Stimulated activated CD8-positive, alpha-beta memory T cell treated with anti-CD3 and anti-CD28 coated beads, Interleukin-12 subunit alpha, Interleukin-12 subunit beta, amount 100 ng/mL, for 24 hours (primary cell): ENCODE data around the gene POPDC2.
"Not testable (repeated sequence)": the region's sequence is repeated elsewhere in the genome, so short reads cannot be mapped to it uniquely, and the experiment has no call there.

ENCODE experiments used
- DNase-seq: peaks from one replicate; pipeline ENCODE4 v3.0.0-alpha.2; 2020; ENCODE audit errors: extremely low read depth

Gene POPDC2

DNA sequence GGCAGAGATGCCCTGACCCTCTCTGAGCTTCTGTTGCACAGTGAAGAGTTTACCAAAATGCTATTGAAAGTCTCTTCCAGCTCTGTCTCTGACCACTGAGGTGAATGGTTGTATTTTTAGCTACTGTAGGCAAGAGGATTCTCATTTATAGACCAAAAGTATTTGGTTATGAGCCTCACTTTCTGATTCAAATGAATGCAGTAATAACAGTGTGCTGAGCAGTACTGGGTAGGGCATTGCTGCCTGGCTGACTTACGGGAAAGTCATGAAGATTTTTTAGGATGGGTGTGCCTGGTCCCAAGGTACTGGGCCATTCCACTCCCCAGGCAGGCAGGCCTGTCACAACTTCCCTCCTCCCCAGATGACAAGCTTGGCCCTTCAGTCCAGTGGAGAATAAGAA lies 47.2 kb downstream of the POPDC2 start:
- no peak for DNase-seq

DNA sequence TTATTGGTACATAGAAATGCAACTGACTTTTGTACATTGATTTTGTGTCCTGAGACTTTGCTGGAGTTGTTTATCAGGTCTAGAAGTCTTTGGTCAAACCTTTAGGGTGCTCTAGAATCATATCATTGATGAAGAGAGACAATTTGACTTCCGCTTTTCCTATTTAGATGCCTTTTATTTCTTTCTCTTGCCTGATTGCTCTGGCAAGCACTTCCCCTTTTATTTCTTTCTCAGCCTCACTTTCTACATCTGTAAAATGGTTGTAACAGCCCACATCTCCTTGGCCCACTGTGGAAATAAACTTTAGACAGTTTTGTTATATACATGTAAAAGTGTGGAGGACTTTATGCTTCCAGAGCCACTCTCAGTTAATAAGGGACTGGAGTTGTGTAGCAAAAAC lies 48.7 kb downstream of the POPDC2 start:
- DNase-seq: no peak

DNA sequence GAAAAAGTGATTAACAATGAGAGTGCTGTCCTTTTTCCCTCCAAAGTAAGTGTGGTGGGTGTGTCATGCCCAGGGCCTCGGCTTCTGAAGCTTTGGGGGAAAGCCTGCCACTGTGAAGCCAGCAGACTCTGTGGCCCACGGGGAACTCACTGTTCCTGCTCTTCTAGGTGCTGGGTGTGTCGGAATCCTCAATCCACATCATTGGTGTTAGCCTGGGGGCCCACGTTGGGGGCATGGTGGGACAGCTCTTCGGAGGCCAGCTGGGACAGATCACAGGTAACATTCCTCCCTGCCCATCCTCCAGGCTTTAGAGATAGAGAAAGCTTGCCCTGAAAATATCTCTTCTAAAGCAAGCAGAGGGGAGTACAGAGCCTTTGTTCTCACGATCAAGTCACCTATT lies 51.1 kb downstream of the POPDC2 start:
- DNase-seq: no peak

DNA sequence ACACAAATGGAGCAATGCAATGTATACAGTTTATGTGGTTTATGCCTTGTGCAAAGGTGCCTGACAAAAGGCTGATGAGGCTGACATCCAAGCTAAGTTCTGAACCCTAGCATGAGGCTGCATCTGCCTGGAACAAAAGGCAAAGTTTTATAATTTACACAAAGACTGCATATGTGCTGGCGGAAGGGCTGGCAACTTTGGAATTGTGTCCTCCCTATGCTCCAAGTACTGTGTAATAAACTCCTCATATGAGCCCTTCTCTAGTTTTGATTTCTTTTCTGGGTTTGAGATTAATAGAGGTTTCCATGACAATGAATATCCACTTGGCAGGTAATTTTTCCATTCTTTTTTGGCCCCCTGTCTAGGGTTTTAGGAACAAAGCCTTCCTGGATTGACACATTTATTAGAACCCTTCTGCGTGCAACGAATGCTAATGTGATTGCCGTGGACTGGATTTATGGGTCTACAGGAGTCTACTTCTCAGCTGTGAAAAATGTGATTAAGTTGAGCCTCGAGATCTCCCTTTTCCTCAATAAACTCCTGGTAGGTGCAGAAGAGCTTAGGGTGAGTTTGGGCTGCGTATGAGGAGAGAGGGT lies 51.9 kb downstream of the POPDC2 start:
- no peak for DNase-seq

DNA sequence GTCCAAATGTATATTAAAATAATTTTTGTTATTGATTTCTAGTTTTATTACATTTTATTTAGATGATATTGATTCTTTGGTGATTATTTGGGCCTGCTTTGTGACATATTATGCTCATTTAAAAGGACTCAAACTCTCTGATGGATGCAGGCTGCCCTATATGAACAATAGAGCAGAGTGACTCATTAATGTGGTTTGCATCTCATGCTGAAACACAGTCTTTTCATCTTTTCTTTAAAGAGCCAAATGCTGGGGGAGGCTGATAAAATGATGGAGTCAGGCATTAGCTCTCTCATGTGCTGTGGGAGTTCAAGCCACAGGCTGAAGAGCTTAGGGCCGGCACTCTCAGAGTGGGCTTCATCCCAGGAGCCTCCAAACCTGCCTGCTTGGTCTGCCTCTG lies 55.5 kb downstream of the POPDC2 start:
- DNase-seq: no peak

DNA sequence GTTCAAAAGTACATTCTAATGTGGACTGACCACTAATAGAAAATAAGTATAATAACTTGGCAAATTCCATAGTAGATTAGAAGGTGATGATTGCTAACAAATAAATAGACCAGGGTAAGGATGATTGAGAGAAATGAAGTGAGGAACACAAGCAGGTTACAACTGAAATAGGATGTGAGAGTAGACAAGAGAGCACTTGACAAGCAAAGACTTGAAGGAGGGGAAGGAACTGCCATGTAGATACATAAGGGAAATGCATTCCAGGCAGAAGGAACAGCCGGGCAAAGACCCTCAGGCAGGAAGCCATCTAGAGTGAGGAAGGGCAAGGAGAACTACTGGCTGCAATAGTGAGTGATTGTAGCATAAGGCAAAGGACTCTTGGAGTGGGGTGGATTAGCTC lies 57.7 kb downstream of the POPDC2 start:
- DNase-seq: no peak

DNA sequence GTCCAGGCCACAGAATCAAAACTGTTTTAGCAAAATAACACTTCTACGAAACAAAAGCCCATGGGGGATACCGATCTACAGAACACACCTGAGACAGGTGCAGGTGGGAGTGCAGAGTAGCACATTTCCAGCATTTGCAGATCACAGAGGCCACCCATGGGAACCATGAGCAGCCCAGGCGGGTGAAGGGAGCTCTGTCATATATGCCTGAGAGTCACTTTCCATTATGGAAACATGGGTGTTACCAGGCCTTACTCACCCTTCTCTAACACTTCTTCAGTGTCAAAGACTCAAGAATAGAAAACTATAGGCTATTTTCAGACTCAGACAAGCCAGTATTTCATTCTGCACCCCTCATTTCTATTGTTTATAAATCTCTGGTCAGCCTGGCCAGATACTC lies 59.2 kb downstream of the POPDC2 start:
- no peak for DNase-seq

DNA sequence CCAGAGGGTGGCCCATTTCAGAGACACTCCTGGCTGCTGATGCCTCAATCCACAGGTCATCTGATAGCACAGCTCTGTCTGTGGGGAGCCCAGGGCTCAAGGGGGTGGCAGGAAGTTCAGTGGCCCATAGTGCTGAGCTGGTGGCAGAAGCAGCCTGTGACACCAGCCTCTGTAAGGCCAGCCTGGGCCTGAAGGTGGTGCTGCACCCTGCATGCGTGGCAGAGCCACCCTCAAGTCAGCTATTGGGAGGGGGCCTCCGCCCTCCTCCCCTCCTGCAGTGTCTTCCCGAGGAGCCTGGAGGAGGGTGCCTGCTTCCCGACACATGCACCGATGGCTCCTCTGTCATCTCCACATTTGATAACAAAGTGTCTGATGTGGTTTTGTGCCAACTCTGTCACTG lies 59.7 kb downstream of the POPDC2 start:
- no peak for DNase-seq

DNA sequence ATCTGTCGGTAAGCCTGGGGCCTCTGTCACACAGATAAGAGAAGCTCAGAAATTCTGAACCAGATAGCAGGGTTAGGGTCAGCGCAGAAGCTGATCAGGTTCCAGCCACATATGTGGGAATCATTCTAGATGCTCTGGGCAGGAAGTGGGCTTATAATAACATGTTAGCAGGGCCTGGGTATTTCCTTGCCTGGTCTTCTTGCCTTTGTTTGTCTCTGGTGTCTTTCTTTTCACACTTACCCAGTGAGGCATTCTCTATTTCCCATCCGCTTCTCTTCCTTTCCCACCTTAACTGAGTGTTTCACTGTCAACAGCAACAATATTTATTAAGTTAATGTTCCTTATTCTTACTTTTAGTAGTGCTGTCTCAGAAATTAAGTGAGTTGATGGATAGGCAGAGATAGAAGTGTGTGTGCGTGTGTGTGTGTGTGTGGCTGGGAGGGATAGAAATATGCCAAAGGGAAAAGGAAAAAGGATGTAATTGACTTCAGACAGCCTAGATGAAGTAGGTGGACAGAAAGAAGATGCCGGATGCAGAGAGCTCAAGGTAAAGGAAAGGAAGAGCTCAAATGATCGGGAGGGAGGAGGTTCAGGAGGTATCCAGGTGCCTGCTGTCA lies 60.7 kb downstream of the POPDC2 start:
- no peak for DNase-seq

DNA sequence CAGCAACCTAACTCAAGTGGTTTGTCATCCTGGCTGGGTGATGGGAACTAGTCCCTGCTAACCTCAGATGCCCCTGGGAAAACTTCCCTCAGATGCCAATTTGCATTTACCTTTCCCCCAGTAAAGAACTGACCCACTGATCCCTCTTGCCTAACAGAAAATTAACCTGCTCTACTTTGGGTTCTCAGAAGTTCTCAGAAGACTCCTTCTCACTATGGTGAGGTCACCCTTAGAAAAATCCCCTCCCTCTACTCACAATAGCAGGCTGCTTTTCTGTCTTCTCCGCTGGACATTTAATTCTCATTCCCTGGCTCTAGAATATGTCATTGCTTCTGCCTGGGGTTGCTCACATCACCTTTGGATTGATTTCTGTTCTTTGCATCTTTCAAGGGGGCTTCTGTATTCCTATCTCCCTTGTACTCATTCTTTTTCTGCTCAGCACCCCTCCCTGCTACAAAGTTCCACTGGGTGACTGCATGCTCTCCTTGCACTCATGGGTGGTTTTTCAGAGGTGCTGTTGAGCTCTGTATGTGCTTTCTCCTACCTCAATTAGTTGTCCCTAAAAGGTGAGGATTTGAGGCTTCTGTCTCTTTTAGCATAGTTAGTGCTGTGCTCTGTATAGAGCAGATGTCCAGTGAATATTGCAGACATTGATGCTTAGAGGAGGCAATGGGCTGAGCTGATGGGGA lies 61.8 kb downstream of the POPDC2 start:
- no peak for DNase-seq

DNA sequence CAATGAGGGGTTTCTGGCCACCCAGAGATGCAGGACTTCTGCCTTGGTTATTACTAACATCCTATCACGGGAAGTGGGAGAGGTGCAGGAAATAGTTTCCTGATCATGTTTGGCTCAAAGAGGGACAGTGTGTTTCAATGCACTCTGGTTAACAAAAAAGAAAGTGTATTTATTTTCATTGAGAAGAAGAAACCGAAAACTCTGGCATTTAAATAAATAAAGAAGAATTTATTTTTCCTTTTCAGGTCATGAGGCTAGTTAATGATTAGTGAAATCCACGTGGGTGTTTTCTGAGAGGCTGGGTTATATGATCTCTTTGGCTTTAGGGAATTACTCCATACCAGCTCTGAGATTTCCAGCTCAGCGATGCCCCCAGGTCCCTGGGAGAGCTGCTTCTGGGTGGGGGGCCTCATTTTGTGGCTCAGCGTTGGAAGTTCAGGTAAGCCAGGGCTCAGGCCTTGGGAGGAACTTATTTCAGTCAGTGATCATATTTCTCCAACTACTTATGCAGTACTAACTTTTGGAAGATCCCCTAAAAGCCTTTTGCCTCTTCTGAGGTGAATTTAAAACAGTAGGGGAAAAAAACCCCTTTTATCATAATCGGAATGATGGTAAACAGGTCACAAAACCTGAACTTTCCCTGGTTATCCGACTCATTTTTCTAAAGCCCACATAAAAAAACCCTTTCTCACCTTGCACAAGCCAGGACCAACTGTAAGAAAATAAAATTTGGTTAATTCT lies 62.7 kb downstream of the POPDC2 start, which contains the start of gene PLA1A:
TSS of gene PLA1A (plus strand) at position 338 of the 741 bp plus-strand sequence. CDS start at position 367, 29 bp downstream.
- DNase-seq: no peak

DNA sequence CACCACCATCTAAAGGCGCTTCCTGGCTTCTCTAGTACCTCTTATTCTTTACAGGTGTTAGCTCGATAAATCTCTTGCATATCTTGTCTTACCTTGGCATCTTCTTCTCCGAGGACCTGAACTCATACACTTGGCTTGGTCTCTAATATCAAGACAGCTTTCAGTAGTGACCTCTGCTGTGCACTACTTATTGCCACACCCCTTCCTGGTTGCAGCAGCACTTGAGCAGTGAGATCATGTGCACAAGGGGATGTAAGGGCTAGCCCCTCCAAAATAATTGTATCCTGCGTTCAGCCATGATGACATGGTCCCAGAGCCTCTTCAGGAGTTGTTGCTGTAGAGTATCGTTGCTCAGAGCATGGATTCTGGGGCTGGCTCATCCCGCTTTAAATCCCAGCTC lies 64.0 kb downstream of the POPDC2 start:
- no peak for DNase-seq

DNA sequence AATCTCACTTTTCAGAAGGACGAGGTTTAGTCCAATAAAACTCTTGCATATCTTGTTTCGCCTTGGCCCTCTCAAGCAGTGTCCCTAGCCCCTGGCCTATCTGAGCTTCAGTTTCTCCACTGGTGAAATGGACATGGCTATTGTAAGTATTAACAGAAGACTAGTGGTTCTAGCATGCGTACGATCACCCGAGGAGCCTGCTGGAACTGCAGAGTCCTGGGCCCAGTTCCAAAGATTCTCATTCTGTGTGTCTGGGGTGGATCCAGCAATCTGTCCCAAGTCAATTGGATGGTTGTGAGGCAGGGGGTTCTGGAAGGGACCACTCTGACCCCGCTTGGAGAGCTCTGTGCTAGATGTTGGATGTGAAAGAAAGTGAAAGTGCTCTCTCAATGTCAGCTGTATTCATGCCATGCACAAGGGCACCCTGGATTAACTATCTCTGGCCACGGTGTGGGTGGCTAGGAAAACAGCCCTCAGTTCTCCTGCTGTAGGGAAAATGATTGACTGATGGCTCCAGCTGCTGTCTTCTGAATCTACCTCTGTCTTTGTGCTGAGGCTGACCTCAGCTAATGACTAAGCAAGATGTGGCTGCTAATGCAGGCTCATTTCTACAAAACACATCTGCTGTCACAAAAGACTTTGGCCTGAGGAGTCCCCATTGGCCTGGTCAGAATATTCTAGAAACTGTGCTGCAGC lies 64.6 kb downstream of the POPDC2 start:
- no peak for DNase-seq

DNA sequence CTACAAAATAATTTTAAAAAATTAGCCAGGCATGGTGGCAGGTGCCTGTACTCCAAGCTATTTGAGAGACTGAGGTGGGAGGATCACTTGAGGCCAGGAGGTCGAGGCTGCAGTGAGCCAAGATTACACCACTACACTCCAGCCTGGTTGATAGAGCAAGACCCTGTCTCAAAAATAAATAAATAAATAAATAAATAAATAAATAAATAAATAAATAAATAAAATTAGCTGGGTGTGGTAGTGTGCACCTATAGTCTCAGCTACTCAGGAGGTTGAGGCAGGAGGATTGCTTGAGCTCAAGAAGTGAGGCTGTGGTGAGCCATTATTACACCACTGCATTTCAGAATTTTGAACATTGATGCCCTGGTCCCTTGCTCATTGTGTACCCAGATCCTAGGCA lies 65.5 kb downstream of the POPDC2 start:
- DNase-seq: not testable (repeated sequence)

DNA sequence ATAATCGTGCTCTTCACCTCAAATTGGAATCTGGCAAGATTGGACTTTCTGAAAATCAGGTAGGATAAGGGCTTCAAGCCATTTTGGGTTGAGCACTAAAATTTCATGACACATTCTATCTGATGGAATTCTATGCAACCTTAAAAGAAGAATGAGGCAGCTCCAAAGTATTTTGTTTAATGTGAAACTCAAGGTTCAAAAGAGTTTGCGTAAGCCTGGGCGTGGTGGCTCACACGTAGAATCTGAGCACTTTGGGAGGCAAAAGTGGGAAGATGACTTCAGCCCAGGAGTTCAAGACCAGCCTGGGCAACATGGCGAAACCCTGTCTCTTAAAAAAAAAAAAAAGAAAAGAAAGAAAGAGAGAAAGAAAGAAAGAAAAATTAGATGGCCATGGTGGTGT lies 66.3 kb downstream of the POPDC2 start:
- DNase-seq: no peak

DNA sequence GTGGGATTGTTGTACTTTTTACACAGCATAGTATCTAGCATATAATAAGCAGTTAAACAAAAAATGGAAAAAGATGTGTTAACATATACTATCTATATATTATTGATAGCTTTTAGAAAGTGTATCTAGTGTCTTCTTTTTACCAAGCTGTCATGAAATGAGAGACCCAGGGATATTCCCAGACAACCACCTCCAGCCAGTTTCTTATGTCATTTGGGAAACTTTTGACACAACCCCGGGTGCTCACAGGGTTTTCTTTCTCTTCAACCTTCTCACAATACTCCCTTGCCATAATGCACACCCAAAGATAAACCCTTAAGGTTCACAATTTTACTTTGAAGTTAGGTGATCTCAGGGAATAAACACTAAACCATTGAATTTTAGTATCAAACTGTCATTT lies 67.5 kb downstream of the POPDC2 start:
- no peak for DNase-seq
